Muscle layer of duodenum (tissue), 2 donors: Measurements from ENCODE around the gene KIAA0825.

Experiments used
- H3K27ac ChIP-seq: one replicate; pipeline ENCODE4 v1.7.0; 2013; ENCODE audit warnings: mild to moderate bottlenecking, low read length
- H3K27me3 ChIP-seq: one replicate; pipeline ENCODE4 v1.7.0; 2013; ENCODE audit warnings: low read depth, mild to moderate bottlenecking, control low read depth, low read length
- H3K36me3 ChIP-seq, 2 donors: one replicate each; pipeline ENCODE4 v1.7.0; 2013; ENCODE audit warnings: low read length in 2 of 2, control low read depth in 1 of 2, mild to moderate bottlenecking in 1 of 2; ENCODE audit not compliant: insufficient read depth in 2 of 2, control insufficient read depth in 1 of 2
- H3K4me1 ChIP-seq, 2 donors: one replicate each; pipeline ENCODE4 v1.7.0; 2013; ENCODE audit warnings: low read length in 2 of 2, mild to moderate bottlenecking in 2 of 2, control low read depth in 1 of 2, moderate library complexity in 1 of 2; ENCODE audit not compliant: insufficient read depth in 2 of 2, control insufficient read depth in 1 of 2
- H3K4me3 ChIP-seq, 2 donors: one replicate each; pipeline ENCODE4 v1.7.0; 2013; ENCODE audit warnings: low read length in 2 of 2, low read depth in 1 of 2, mild to moderate bottlenecking in 1 of 2
- H3K9me3 ChIP-seq, 2 donors: one replicate each; pipeline ENCODE4 v1.7.0; 2013; ENCODE audit warnings: low read length in 2 of 2, control low read depth in 1 of 2, mild to moderate bottlenecking in 1 of 2; ENCODE audit not compliant: control insufficient read depth in 1 of 2
- donor health status: healthy.

The KIAA0825 gene

GRCh38 chr5:94467346-94467953, 151.0 kb downstream of the KIAA0825 start:
- Histone ChIP-seq H3K27me3 (no peaks in the 10 kb centered on the region), H3K4me1 (no peaks in the 10 kb centered on the region), H3K27ac (no peak overlapping the region), H3K9me3 (no peaks in the 10 kb centered on the region), H3K36me3 (no peaks in the 10 kb centered on the region), H3K4me3 (no peak overlapping the region)

GRCh38 chr5:94463739-94464138, 154.7 kb downstream of the KIAA0825 start:
- Histone ChIP-seq H3K36me3 (no peaks in the 10 kb centered on the region), H3K27me3 (no peaks in the 10 kb centered on the region), H3K4me3 (no peak overlapping the region), H3K4me1 (no peaks in the 10 kb centered on the region), H3K27ac (no peak overlapping the region), H3K9me3 (no peaks in the 10 kb centered on the region)

- no peaks in the 10 kb centered on the region for H3K27me3 ChIP-seq
- H3K4me1 ChIP-seq: no peaks in the 10 kb centered on the region
- H3K4me3 ChIP-seq: no peak overlapping the region
- H3K9me3 ChIP-seq: no peaks in the 10 kb centered on the region
- H3K27ac ChIP-seq: no peak overlapping the region
- no peaks in the 10 kb centered on the region for H3K36me3 ChIP-seq
Observed at GRCh38 chr5:94461131-94461530, 157.3 kb downstream of the KIAA0825 start.

- no peak overlapping the region for H3K4me3 ChIP-seq
- H3K27me3 ChIP-seq: no peaks in the 10 kb centered on the region
- H3K36me3 ChIP-seq: no peaks in the 10 kb centered on the region
- no peaks in the 10 kb centered on the region for H3K4me1 ChIP-seq
- H3K27ac ChIP-seq: no peak overlapping the region
- no peaks in the 10 kb centered on the region for H3K9me3 ChIP-seq
Observed at GRCh38 chr5:94459915-94460314, 158.5 kb downstream of the KIAA0825 start.

GRCh38 chr5:94457788-94458187, 160.6 kb downstream of the KIAA0825 start:
- H3K36me3 ChIP-seq: no peaks in the 10 kb centered on the region
- H3K27me3 ChIP-seq: no peaks in the 10 kb centered on the region

GRCh38 chr5:94445726-94446125, 172.7 kb downstream of the KIAA0825 start:
- Histone ChIP-seq H3K27me3 (no peaks in the 10 kb centered on the region), H3K27ac (no peak overlapping the region), H3K4me1 (no peaks in the 10 kb centered on the region), H3K9me3 (no peaks in the 10 kb centered on the region), H3K36me3 (peaks cover 0 to 5% of the 10 kb centered on the region in 2 donors), H3K4me3 (no peak overlapping the region)

More at GRCh38 chr5:94457788-94458187, 160.6 kb downstream of the KIAA0825 start:
- Histone ChIP-seq H3K4me1 (no peaks in the 10 kb centered on the region), H3K9me3 (no peaks in the 10 kb centered on the region), H3K4me3 (no peak overlapping the region), H3K27ac (no peak overlapping the region)

GRCh38 chr5:94442991-94443390, 175.4 kb downstream of the KIAA0825 start:
- no peak overlapping the region for H3K4me3 ChIP-seq
- H3K27me3 ChIP-seq: no peaks in the 10 kb centered on the region
- no peaks in the 10 kb centered on the region for H3K9me3 ChIP-seq
- H3K27ac ChIP-seq: no peak overlapping the region
- no peaks in the 10 kb centered on the region for H3K4me1 ChIP-seq
- no peaks in the 10 kb centered on the region for H3K36me3 ChIP-seq

- Histone ChIP-seq H3K36me3 (no peaks in the 10 kb centered on the region), H3K27me3 (no peaks in the 10 kb centered on the region), H3K4me1 (no peaks in the 10 kb centered on the region), H3K9me3 (no peaks in the 10 kb centered on the region), H3K4me3 (no peak overlapping the region), H3K27ac (no peak overlapping the region)
Observed at GRCh38 chr5:94442076-94442475, 176.3 kb downstream of the KIAA0825 start.

- Histone ChIP-seq H3K4me3 (no peak overlapping the region), H3K27me3 (no peaks in the 10 kb centered on the region), H3K9me3 (no peaks in the 10 kb centered on the region), H3K36me3 (no peaks in the 10 kb centered on the region), H3K4me1 (no peaks in the 10 kb centered on the region), H3K27ac (no peak overlapping the region)
Observed at GRCh38 chr5:94440015-94440414, 178.4 kb downstream of the KIAA0825 start.

- H3K36me3 ChIP-seq: no peaks in the 10 kb centered on the region
- no peak overlapping the region for H3K4me3 ChIP-seq
- H3K4me1 ChIP-seq: no peaks in the 10 kb centered on the region
- H3K9me3 ChIP-seq: no peaks in the 10 kb centered on the region
- H3K27ac ChIP-seq: no peak overlapping the region
- H3K27me3 ChIP-seq: no peaks in the 10 kb centered on the region
Observed at GRCh38 chr5:94433397-94434163, 184.8 kb downstream of the KIAA0825 start.

GRCh38 chr5:94432499-94432898, 185.9 kb downstream of the KIAA0825 start:
- Histone ChIP-seq H3K27ac (no peak overlapping the region), H3K36me3 (no peaks in the 10 kb centered on the region), H3K9me3 (peaks cover 0 to 4% of the 10 kb centered on the region in 2 donors), H3K27me3 (no peaks in the 10 kb centered on the region), H3K4me3 (no peak overlapping the region), H3K4me1 (no peaks in the 10 kb centered on the region)
